IPS-18c (cell line): Measurements from ENCODE around the gene SHFL.

Experiments used
- H3K4me3 ChIP-seq: 2 replicates; pipeline ENCODE4 v1.7.0; 2013; ENCODE audit warnings: low read depth, mild to moderate bottlenecking, low read length, moderate library complexity; ENCODE audit not compliant: insufficient read depth
- H3K9me3 ChIP-seq: one replicate; pipeline ENCODE4 v1.6.1; 2013; ENCODE audit warnings: mild to moderate bottlenecking, low read length, moderate library complexity; ENCODE audit not compliant: control insufficient read depth, insufficient read depth

Gene SHFL

DNA sequence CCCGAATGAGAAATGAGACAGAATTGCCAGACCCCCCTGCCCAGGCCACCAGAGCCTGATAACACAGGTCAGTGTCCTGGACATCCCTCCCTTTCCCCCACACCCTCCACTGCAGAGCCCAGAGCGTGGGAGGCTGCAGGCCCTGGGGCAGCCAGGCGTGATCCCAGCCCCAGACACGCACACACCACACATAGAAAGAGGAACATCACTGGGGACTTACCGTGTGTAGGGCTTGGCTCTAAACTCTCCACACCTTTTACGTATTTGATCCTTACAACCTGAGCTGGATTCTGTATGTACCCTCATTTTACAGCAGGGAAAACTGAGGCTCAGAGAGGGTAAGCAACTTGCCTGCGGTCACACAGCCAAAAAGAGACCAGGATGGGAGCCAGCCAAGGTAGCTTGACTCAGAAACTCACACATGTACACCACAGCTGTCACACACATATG is 16.7 kb downstream of the SHFL start:
- H3K9me3 ChIP-seq: no peaks in the 10 kb centered on the region
- H3K4me3 ChIP-seq: no peak overlapping the region

DNA sequence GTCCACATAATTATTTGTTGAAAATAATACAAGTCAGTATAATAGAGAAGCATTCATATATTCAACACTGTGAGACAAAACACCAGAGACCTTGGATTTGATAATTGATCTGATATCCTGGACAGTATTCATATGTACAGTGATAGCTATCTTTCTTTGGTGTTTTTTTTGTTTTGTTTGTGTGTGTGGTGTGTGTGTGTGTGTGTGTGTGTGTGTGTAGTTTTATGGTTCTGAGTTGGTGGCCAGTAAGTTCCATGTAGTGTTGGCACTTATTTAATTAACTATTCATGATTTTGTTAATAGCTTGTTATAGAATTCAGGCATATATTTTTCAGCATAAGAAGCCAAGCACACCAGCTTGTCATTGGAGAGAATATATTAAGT is 18.0 kb downstream of the SHFL start:
- Histone ChIP-seq H3K9me3 (no peaks in the 10 kb centered on the region), H3K4me3 (no peak overlapping the region)

DNA sequence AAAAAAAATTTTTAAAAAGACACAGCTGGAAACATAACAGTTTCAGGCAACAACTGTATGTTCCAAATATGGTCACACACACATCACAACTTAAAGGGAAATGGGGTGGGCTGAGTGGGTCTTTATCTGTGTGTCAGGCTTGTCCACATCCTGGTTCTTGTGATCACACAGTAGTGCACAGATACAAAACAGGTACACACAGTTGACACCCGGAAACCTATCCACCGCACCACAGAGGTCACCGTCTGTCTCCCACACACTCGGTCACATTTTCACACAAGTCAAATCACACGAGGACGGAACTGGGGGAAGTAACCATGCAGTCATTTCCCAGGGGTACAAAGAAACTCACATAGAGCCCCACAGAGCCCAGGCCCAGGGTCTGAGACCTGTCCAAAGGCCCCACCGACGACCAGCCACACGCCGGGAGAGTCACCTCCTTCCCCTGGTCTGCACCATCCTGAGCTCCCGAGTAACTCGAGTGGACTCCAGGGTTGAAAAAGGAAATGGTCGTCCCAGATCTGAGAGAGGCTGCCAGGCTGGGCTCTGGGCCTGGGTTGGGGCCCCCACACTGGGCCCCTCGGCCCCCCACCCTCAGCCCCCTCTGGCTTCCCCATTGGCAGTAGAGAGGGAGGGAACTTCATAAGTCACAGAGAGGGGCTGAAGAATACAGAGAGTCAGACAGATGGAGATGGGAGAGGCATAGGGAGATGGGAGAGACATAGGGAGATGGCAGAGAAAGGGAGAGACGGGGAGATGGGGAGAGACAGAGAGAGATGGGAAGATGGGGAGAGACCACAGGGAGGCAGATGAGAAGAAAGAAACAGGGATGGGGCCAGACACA is 18.8 kb downstream of the SHFL start:
- no peak overlapping the region for H3K4me3 ChIP-seq
- H3K9me3 ChIP-seq: no peaks in the 10 kb centered on the region

DNA sequence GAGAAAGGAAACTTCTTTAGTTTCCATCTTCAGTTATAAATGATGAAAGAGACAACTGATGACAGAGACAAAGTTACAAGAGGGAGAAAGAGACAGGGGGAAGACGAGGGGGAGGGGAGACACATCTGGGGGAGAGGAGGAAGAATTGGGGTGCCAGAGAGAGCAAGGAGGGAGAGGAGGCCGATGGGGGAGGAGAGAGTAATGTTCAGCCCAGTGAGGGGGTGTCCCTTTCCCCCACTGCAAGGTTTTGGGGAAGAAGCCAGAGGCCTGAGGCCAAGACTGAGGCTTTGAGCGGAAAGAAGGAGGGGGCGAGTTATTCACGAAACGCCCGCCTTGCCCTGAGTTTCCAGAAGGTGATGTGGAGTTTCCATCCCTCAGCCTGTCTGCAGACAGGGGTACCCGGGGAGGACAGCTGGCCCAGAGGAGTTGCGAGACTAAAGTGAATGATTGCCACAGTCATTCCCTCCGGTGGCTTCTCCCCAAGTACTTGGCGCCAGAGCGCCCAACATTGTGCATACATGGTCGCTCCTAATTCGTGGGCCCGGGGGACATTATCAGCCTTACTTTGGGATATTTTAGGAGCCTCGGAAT is 19.5 kb downstream of the SHFL start:
- H3K4me3 ChIP-seq: no peak overlapping the region
- H3K9me3 ChIP-seq: no peaks in the 10 kb centered on the region

DNA sequence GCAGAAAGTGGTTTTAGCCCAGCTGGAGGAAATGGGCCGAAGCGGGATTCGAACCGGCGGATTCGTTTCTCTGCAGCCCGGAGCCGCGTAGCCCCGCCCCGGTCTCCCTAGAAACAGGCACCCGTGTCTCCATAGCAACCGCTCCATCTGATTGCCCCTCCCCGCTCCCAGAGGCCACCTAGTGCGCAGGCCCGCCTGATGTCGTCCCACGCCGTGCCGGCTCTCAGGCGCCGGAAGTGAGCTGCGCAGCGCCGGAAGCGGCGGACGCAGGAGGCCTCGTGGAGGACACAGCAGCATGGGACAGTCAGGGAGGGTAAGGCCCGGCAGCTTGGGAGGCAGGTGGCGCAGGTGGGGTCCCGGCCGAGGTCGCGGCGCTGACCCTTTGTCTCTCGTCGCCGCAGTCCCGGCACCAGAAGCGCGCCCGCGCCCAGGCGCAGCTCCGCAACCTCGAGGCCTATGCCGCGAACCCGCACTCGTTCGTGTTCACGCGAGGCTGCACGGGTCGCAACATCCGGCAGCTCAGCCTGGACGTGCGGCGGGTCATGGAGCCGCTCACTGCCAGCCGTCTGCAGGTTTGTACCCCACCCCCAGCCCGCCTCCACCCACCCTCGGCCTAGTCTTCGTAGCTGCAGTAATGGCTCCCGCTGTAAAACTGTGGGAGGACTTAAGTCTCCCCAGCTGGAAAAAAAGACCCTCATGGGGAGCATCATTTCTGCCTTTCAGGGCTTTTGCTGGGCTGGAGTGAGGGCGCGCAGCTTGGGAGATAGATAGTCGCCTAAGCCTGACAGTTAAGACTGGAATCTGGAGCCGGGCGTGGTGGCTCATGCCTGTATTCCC is 20.2 kb downstream of the SHFL start, which contains the start of gene PPAN:
TSS of gene PPAN (plus strand) at position 263 of the 837 bp plus-strand sequence. CDS start at position 296, 33 bp downstream.
- peak within 1 kb of the TSS; percentile 68 for H3K4me3 ChIP-seq
- H3K9me3 ChIP-seq: no peaks in the 10 kb centered on the region

- H3K9me3 ChIP-seq: no peaks in the 10 kb centered on the region
- H3K4me3 ChIP-seq: peak overlapping the region; percentile 68
Observed at GRCh38 chr19:10107254-10107653, 21.1 kb downstream of the SHFL start.

GRCh38 chr19:10107817-10108367 is 21.8 kb downstream of the SHFL start:
- Histone ChIP-seq H3K4me3 (no peak overlapping the region), H3K9me3 (no peaks in the 10 kb centered on the region)

GRCh38 chr19:10109528-10109927 is 23.4 kb downstream of the SHFL start:
- H3K4me3 ChIP-seq: no peak overlapping the region
- H3K9me3 ChIP-seq: no peaks in the 10 kb centered on the region

DNA sequence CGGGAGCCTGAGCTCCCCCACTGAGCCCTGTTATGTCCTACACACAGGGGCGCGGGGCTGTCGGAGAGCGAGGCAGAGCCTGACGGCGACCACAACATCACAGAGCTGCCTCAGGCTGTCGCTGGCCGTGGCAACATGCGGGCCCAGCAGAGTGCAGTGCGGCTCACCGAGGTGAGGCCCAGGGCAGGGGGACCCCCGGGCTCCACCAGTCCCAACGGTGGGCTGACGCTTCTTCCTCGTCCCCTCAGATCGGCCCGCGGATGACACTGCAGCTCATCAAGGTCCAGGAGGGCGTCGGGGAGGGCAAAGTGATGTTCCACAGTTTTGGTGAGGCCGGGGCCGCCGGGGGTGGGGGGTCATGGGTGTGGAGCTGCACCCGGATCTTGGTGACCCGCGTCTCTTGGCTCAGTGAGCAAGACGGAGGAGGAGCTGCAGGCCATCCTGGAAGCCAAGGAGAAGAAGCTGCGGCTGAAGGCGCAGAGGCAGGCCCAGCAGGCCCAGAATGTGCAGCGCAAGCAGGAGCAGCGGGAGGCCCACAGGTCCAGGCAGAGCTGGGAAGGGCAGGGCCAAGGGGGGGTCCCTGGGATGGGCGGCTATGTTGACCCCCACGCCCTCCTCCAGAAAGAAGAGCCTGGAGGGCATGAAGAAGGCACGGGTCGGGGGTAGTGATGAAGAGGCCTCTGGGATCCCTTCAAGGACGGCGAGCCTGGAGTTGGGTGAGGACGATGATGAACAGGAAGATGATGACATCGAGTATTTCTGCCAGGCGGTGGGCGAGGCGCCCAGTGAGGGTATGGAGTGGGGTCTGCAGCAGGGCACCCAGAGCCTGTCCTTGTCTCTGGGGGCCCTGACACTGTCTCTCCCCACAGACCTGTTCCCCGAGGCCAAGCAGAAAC is 24.2 kb downstream of the SHFL start:
- Histone ChIP-seq H3K4me3 (no peak overlapping the region), H3K9me3 (no peaks in the 10 kb centered on the region)

DNA sequence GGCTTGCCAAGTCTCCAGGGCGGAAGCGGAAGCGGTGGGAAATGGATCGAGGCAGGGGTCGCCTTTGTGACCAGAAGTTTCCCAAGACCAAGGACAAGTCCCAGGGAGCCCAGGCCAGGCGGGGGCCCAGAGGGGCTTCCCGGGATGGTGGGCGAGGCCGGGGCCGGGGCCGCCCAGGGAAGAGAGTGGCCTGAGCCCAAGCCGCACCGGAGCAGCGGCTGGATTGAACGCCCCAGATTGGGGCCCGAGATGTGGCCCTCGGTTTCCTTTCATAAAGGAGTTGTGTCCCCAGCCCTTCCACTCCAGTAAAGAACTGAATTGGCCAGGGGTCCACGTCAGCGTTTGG is 24.8 kb downstream of the SHFL start:
- Histone ChIP-seq H3K4me3 (no peak overlapping the region), H3K9me3 (no peaks in the 10 kb centered on the region)

- Histone ChIP-seq H3K4me3 (no peak within 1 kb of the TSS), H3K9me3 (no peaks in the 10 kb centered on the region)
Observed at GRCh38 chr19:10111405-10111811, 25.3 kb downstream of the SHFL start, which contains the start of gene P2RY11. Gene P2RY11, plus strand, starts transcription at chr19:10111693. Its CDS starts 29 bp downstream, at chr19:10111722.

DNA sequence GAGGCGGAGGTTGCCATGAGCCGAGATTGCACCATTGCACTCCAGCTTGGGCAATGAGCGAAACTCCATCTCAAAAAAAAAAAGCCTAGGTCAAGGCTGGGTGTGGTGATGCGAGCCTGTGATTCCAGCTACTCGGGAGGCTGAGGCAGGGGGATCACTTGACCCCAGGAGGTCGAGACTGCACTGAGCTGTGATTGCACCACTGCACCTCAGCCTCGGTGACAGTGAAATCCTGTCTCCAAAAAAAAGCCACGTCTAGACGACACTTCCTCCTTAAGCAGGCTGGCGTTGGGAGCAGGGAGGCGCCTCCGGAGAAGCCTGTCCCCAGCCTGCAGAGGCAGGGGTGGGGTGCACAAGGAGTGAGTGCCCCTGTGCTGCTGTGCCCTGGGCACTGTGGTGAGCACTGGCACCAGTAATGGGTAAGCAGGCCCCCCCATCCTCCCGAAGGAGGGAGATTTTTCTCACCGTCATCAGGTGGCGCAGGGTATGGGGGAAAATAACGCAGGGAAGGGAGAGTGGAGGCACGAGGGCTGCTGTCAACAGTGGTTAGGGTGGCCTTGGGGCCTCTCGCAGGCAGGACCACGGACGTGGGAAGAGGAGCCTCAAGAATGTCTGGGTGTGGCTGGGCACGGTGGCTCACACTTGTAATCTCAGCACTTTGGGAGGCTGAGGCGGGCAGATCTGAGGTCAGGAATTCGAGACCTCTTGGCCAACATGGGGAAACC is 26.1 kb downstream of the SHFL start:
- no peaks in the 10 kb centered on the region for H3K9me3 ChIP-seq
- H3K4me3 ChIP-seq: no peak overlapping the region

- no peaks in the 10 kb centered on the region for H3K9me3 ChIP-seq
- H3K4me3 ChIP-seq: no peak overlapping the region
Observed at GRCh38 chr19:10112895-10113591, 26.9 kb downstream of the SHFL start.

DNA sequence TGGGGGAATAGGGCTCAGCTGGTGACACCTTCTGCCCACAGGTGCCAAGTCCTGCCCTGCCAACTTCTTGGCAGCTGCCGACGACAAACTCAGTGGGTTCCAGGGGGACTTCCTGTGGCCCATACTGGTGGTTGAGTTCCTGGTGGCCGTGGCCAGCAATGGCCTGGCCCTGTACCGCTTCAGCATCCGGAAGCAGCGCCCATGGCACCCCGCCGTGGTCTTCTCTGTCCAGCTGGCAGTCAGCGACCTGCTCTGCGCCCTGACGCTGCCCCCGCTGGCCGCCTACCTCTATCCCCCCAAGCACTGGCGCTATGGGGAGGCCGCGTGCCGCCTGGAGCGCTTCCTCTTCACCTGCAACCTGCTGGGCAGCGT is 27.5 kb downstream of the SHFL start:
- Histone ChIP-seq H3K4me3 (no peak overlapping the region), H3K9me3 (no peaks in the 10 kb centered on the region)

DNA sequence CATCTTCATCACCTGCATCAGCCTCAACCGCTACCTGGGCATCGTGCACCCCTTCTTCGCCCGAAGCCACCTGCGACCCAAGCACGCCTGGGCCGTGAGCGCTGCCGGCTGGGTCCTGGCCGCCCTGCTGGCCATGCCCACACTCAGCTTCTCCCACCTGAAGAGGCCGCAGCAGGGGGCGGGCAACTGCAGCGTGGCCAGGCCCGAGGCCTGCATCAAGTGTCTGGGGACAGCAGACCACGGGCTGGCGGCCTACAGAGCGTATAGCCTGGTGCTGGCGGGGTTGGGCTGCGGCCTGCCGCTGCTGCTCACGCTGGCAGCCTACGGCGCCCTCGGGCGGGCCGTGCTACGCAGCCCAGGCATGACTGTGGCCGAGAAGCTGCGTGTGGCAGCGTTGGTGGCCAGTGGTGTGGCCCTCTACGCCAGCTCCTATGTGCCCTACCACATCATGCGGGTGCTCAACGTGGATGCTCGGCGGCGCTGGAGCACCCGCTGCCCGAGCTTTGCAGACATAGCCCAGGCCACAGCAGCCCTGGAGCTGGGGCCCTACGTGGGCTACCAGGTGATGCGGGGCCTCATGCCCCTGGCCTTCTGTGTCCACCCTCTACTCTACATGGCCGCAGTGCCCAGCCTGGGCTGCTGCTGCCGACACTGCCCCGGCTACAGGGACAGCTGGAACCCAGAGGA is 28.0 kb downstream of the SHFL start:
- H3K4me3 ChIP-seq: no peak overlapping the region
- H3K9me3 ChIP-seq: no peaks in the 10 kb centered on the region
